ENCODE data around the gene VSIR. TPM values are rescaled to one million over a fixed set of nuclear protein-coding genes. Genes with fewer than 3 reads are reported as not detected.

VSIR gene
- total RNA-seq, 1 donor from 2014 or later: 9.1 TPM

- Mint-ChIP-seq H3K27ac (no peak overlapping the region), H3K36me3 (no peaks in the 10 kb centered on the region), H3K4me3 (no peak overlapping the region), H3K9me3 (no peaks in the 10 kb centered on the region), H3K27me3 (ENCODE audit: low read depth) (peaks cover 33% of the 10 kb centered on the region), H3K4me1 (peaks cover 5% of the 10 kb centered on the region)
- TF ChIP-seq CTCF (IDR thresholded peaks at IDR 0.05; ENCODE audit: unreplicated experiment): no peak
- no peak for DNase-seq (ENCODE audit: low spot score in 2 of 2, unreplicated experiment in 2 of 2)
Observed at GRCh38 chr10:71802715-71803488, 29.6 kb upstream of the VSIR start.

- TF ChIP-seq CTCF (IDR thresholded peaks at IDR 0.05; ENCODE audit: unreplicated experiment): no peak
- Mint-ChIP-seq H3K27ac (no peak overlapping the region), H3K36me3 (no peaks in the 10 kb centered on the region), H3K4me3 (no peak overlapping the region), H3K4me1 (peaks cover 5% of the 10 kb centered on the region), H3K27me3 (ENCODE audit: low read depth) (peaks cover 32% of the 10 kb centered on the region), H3K9me3 (no peaks in the 10 kb centered on the region)
- no peak for DNase-seq (ENCODE audit: low spot score in 2 of 2, unreplicated experiment in 2 of 2)
Observed at GRCh38 chr10:71802235-71802634, 28.9 kb upstream of the VSIR start.

- no peak for TF ChIP-seq CTCF (IDR thresholded peaks at IDR 0.05; ENCODE audit: unreplicated experiment)
- no peaks in the 10 kb centered on the region for H3K9me3 Mint-ChIP-seq
- H3K27ac Mint-ChIP-seq: no peak overlapping the region
Observed at GRCh38 chr10:71801361-71801760, 28.0 kb upstream of the VSIR start.

GRCh38 chr10:71799608-71800453 lies 26.5 kb upstream of the VSIR start:
- Mint-ChIP-seq H3K4me1 (peaks cover 5% of the 10 kb centered on the region), H3K36me3 (no peaks in the 10 kb centered on the region), H3K9me3 (no peaks in the 10 kb centered on the region), H3K4me3 (no peak overlapping the region), H3K27ac (no peak overlapping the region), H3K27me3 (ENCODE audit: low read depth) (peaks cover 18% of the 10 kb centered on the region)
- TF ChIP-seq CTCF (IDR thresholded peaks at IDR 0.05; ENCODE audit: unreplicated experiment): no peak
- no peak for DNase-seq (ENCODE audit: low spot score in 2 of 2, unreplicated experiment in 2 of 2)

More at GRCh38 chr10:71801361-71801760, 28.0 kb upstream of the VSIR start:
- no peaks in the 10 kb centered on the region for H3K36me3 Mint-ChIP-seq
- no peak overlapping the region for H3K4me3 Mint-ChIP-seq
- peaks cover 5% of the 10 kb centered on the region for H3K4me1 Mint-ChIP-seq
- no peak for DNase-seq (ENCODE audit: low spot score in 2 of 2, unreplicated experiment in 2 of 2)
- H3K27me3 Mint-ChIP-seq (ENCODE audit: low read depth): peaks cover 28% of the 10 kb centered on the region

GRCh38 chr10:71799112-71799511 lies 25.8 kb upstream of the VSIR start:
- no peaks in the 10 kb centered on the region for H3K9me3 Mint-ChIP-seq
- no peaks in the 10 kb centered on the region for H3K36me3 Mint-ChIP-seq
- peaks cover 2% of the 10 kb centered on the region for H3K4me1 Mint-ChIP-seq
- no peak overlapping the region for H3K4me3 Mint-ChIP-seq
- TF ChIP-seq CTCF (IDR thresholded peaks at IDR 0.05; ENCODE audit: unreplicated experiment): no peak
- DNase-seq (ENCODE audit: low spot score in 2 of 2, unreplicated experiment in 2 of 2): no peak
- peaks cover 11% of the 10 kb centered on the region for H3K27me3 Mint-ChIP-seq (ENCODE audit: low read depth)
- H3K27ac Mint-ChIP-seq: no peak overlapping the region

All from mesothelial cell of epicardium (in vitro differentiated cells).